DMS 273 (cell line): ENCODE data around the gene WNT8A.
"Not testable (repeated sequence)": the region's sequence is repeated elsewhere in the genome, so short reads cannot be mapped to it uniquely, and the experiment has no call there.

Experiments used
- DNase-seq: peaks from one replicate; lab custom pipeline; 2025; ENCODE audit not compliant: unreplicated experiment; lab: John Stamatoyannopoulos, UW

Gene WNT8A, protein sequence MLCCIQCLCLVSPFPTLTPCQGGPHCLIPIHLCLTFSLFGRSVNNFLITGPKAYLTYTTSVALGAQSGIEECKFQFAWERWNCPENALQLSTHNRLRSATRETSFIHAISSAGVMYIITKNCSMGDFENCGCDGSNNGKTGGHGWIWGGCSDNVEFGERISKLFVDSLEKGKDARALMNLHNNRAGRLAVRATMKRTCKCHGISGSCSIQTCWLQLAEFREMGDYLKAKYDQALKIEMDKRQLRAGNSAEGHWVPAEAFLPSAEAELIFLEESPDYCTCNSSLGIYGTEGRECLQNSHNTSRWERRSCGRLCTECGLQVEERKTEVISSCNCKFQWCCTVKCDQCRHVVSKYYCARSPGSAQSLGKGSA

DNA sequence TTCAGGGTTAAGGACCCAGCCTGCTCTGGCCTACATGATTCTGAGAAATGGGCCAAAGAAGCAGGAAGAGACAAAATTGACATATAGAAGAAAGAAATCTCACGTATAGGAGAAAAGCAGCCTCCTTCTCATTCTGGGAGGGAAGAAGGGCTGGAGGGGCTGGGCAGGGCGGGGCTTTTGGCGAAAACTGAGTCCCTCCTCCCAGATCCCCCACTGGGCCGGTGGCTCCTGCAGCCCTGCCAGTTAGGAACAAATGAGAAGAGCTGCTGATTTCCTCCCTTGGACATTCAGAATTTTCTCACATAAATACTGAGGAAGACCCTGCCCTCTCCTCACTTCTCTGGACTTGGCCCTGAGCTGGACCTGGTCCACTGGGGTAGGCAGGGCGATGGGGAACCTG is at the start of gene WNT8A:
TSS of gene WNT8A (plus strand) at position 332 of the 400 bp plus-strand sequence. CDS start 95 bp downstream, outside the sequence.
- DNase-seq, result no peak

DNA sequence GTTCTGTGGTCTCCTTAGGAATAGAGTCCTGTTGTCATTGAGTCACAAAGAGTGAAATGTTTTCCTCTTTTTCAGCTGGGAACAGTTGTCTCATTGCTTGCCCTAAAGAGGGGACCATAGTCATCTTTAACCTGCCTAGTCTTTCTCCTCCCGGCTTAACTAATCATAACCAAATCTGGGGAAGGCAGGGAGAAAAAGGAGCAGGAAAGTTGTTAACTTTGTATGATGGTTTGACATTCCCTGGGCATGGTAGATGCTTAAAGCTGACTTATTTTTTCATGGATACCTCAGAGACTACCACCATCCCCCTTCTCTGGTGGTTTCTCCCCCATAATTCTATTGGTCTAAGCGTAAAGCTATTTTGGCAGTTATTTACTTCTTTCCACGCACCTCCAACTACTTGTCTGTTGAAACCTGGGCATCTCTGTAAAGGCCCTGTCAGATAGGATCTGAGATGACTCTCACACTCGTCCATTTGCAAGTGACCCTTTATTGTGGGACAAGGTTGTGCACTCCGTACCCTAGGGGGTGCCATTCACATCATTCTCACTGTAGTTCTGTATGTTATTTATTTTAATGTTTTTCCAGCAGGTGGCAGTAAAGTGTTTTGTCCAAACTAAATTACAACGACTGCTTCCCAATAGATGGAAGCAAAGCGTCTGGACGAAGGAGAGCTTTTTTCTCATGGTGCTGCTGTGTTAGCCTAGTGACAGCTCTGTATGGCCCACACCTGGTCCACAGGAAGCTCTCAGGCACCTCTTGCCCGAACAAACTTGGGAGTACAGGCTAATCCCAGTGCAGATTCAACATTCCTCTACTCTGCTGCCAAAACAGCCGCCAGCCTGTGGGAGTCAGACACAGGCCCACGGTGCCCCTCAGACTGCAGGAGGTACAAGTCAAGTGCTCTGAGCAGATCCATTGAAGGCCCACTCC is 48.0 kb upstream of the WNT8A start:
- DNase-seq, result peak; percentile 94

DNA sequence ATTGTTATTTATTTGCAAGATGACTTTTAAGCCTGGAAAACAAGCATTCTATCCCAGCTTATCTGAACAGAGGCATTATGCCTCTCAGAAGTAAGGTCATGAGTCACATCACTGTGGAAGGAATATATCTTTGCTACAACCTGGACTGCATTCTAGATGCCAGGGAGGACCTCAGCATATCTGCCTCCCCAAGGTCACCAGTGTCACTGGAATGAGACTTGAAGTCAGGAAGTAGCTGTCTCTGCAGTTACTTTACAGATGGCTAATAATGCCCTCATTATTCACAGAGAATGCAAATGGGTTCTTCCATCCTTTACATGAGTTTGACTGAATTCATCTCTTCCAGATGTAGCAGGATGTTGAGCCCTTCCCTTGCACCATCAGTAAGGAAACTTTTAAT is 46.6 kb upstream of the WNT8A start:
- no peak for DNase-seq

DNA sequence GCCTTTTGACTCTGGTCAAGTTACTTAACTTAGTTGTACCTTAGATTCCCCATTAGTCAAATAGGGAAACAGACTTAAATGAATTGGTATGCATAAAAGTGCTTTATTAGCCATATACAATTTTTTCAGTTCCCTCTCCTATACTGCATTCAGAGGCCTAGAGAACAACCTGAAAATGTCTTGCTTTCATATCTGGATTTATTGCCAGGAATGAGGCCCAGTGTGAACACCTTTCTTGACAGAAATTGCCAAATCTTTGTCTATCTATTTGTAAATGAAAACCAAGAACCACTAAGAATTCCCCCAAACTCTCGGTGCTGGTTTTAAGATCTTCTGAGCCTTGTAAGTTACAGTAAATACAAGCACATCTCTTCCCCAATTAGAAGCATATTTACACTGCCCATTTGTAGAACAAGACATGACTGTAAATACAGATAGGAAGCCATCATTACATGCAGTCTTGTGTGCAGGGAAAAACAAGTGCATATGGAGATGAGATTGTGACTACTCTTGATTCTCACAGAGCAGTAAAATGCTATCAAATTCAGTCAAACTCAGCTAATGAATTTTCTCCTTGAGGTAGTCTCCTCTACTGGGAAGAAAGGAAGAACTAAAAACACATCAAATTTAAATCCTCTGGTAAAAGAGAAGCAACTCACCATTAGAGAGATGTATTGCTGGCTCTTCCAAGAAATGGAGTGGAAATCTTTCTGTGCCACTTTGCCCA is 45.8 kb upstream of the WNT8A start:
- DNase-seq, result no peak

DNA sequence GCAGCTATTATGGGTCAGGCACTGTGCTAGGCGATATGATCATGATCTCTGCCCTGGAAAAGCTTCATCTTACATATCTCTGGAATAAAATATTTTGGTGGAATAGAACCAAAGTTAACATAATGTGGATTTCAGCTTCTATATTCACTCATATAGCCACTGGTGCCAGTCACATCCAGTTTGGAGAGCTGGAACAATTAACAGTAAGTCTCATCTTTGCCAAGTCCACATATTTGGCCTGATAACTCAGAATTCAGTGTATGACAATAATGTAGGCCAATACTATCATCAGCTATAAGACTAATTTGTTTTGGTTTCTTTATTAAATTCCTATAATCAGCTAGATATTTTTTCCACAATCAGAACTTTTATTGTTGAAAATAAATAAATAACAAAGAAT is 45.0 kb upstream of the WNT8A start:
- DNase-seq, result no peak

DNA sequence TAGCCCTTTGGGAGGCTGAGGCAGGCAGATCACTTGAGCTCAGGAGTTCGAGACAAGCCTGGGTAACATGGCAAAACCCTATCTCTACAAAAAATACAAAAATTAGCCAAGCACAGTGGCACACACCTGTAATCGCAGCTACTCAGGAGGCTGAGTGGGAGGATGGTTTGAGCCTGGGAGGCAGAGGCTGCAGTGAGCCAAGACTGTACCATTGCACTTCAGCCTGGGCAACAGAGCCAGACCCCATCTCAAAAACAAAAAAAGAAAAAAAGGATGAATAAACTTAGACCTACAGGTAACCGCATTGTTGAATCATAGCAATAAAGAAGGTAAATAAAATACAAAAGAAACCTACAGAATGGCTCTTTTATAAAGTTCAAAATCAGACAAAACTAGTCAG is 38.5 kb upstream of the WNT8A start:
- DNase-seq, result not testable (repeated sequence)

DNA sequence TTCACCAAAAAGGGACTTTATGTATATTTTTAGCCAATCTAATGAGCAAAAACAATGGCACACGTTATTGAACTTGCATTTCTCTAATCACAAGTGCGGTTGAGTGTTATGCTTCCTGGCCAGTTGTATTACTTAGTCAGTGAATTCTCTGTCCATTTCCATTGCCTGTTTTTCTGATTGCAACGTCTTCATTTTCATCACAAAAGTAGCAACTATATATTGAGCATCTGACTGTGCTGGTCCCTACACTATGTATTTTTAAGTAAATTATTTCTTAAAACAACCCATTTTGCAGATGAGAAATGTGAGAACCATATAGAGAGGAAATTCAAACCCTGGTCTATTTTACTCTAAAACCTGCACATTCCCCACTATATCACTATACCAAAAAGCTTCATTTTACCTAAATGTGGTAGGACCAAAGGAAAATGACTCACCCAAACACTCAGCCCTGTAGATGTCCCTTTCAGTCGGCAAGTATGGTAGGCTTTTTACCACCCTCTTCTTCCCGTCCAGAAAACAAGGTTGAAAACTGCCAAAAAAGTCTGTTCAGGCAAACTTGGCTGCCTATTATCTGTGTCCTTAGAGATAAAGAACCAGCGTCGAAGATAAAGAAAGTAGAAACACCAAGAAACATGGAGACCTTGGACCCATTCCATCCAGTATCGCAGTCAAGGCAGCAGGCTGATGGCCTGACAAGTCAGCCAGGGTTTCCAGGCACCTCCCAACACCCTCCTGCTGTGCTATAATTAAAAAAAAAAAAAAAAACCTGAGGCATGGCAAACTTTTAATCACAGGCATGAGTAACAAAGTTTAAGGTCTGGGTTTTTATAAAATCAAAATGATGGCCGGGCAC is 32.2 kb upstream of the WNT8A start:
- no peak for DNase-seq

DNA sequence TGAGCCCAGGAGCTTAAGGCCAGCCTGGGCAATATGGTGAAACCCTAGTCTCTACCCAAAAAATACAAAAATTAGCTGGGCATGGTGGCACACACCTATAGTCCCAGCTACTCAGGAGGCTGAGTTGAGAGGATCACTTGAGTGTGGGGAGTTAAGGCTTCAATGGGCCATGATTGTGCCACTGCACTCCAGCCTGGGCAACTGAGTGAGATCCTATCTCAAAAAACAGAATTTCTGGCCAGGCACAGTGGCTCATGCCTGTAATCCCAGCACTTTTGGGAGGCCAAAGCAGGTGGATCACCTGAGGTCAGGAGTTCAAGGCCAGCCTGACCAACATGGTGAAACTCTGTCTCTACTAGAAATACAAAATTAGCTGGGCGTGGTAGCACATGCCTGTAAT is 31.1 kb upstream of the WNT8A start:
- DNase-seq, result not testable (repeated sequence)

DNA sequence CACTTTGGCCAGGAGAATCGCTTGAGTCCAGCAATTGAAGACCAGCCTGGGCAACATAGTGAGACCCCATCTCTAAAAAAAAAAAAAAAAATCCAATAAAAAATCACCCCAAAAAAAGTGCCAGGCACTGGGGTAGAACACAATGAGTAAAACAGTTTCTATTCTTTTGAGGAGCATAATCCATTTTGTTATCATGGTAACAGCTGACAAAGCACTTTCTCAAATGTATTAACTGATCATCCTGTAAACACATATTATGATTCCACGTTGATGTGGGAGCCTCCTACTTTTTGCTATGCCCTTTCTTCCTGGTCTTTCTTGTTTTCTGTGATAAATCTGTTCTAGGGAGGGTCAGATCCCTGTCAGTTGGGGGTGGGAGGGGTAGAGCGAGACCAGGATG is 30.3 kb upstream of the WNT8A start:
- no peak for DNase-seq

DNA sequence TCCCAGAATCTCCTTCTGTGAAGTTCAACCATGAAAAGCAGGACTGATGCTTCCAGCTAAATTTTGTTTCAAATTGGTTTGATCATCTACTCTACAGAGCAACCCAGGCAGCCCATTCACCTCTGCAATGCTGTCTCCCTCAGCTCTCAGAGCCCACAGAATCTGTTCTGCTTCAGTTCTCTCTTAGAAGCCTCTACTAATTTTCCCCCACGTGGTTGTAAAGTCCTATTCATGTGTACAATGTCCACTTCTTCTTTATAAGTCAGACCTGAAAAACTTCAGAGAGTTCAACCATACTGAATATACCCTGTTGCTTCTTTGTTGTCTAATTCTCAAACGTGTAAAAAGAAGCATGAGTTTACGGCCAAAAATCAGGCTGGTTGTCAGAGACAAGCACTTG is 29.6 kb upstream of the WNT8A start:
- no peak for DNase-seq

DNA sequence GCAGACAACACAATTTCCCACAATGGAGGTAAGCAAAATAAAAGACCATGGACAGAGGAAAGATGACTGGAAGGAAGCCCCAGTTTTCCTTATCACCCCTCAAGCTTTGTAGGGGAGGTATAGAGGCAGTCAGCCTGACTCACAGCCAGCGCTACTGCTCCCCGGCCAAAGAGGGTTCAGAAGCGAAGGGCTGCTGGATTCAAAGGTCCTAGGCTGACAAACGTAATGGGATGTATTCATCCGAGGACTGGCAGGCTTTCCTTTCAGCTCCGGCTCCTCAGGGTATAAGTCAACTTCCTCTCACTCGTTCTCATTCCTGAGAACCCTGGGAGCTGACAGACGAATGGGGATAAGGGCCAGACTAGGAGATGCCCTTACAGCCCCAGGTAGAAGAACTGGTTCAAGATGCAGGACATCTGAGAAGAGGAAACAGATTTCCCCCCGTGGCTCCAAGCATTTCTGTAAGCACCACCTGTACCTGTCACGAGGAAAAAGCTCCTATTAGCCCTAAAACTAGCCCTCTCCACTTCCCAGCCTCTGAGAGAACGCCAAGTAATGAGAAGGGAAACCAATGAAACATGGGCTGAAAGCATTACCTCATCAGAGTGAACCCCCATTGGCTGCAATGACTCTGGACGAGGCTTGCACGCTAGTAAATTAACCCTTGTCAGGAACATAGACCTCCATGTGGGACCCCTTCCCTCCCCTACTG is 28.8 kb upstream of the WNT8A start:
- no peak for DNase-seq

DNA sequence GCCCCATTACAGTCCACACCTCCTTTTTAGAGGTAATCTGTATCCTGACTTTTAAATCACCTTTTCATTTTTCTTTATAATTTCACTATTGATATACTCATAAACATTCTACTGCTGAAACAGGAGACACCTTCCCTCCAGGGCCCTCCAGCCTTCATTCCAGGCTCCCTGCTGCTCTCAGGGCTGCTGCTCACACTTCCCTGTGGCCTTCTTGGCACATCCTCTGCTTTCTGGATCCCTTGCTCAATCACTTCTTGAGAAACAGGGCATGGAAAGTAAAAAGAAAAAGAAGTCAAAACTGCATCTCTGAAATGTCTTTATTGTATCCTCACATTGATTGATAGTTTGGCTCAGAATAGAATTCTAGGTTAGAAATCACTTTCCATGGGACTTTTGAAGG is 19.3 kb upstream of the WNT8A start:
- DNase-seq, result no peak

DNA sequence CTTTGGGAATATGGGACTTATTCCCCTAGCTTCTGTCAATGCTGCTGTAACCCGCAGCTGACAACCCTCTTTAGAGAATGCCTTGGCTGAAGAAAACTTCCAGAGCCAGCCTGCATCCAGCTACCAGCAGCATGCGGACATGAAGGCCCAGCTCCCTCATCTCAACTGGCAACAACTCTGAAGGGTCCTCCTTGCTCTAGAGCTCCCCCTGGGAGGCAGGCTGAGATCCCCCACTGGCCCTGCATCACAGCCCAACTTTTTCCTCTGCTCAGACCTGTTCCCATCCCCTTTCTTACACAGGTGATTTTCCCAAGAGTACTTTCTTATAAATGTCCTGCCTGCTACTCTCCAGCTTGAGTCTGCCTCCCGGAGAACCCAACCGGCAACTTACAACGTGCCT is 18.7 kb upstream of the WNT8A start:
- DNase-seq, result peak; percentile 36

DNA sequence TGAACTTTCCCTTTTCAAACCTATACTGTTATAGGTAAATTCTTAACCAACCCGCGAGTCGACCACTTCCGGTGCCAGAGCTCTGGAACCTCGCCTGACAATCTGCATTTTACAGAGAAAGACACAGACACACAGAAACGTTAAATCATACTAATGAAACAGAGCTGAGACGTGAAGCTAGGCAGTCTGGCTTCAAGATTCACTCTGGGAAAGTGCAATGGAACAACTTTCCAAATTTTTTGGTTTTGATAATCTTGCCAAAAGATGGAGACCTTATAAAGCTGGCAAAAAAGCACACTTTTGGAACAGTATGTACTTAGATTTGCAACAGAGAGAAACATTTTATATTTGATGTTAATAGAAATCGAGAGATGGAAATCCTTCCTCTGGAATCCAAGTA is 15.9 kb upstream of the WNT8A start:
- DNase-seq, result no peak

DNA sequence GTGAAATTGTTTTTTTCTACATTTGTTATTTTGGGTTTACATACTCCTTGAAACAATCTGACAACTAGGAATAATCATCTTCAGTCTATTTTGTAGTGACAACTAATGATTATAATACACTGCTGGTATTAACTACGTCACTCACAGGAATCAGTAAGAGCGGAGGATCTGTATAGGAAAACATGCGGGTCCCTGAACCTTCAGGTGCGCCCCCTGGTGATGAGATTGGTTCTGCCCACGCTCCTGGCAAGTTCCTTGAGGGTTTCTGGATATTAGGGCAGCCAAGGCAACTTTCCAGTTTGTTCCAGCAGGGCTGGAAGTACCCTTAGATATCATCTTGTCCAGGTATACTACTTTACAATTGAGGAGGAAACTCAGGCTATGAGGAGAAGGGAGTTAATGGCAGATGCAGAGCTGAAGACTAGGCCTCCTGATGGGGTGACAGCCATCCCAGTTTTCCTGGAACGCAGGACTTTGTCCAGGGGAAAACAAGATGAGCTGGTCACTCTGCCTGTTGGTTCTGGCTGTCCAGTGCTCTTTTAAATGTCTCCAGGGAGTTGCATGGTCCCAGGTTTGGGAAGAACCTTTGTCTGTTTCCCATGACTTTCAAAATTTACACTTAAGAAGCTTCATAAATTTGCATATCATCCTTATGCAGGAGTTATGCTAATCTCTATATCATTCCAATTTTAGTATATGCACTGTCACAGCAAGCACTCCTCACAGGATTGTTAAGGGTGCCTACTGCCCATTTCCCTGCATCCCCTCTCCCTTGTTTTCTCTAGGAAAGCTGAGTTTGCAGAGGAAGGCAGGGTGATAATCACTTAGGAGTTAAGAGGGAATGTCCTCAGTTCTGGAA is 14.9 kb upstream of the WNT8A start:
- peak; percentile 89 for DNase-seq

DNA sequence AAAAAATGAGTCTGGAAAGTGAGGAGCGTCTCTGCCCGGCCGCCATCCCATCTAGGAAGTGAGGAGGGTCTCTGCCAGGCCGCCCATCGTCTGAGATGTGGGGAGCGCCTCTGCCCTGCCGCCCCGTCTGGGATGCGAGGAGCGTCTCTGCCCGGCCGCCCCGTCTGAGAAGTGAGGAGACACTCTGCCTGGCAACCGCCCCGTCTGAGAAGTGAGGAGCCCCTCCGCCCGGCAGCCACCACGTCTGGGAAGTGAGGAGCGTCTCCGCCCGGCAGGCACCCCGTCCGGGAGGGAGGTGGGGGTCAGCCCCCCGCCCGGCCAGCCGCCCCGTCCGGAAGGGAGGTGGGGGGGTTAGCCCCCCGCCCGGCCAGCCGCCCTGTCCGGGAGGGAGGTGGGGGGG is 13.8 kb upstream of the WNT8A start:
- DNase-seq, result not testable (repeated sequence)

DNA sequence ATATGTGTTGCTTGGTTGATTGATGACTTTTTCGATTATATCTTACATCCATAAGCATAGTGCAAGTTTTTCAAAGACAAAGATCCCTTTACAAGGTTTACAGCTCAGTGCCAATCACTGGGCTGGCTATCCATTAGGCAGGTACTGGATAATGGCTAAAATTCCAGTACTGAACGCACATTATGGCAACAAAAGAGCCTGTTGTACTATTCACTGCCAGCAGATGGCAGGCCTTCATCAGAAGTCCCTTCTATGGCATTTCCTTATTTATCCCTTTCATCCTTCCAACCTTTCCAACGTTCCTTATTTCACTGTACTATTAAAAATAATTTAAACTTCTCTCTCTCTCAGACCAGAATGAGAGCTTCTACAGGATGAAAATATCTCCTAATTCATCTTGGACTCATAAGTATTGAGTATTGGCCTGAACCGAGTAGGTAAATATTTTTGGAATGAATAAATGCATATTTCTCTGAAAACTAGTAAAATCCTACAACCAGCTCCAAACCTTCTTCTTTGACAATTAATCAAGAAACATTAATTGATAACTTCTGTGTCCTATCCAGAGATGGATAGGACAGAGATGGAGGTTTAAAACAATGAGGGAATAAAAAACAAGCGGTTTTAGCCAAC is 6.7 kb upstream of the WNT8A start:
- DNase-seq, result peak; percentile 80

DNA sequence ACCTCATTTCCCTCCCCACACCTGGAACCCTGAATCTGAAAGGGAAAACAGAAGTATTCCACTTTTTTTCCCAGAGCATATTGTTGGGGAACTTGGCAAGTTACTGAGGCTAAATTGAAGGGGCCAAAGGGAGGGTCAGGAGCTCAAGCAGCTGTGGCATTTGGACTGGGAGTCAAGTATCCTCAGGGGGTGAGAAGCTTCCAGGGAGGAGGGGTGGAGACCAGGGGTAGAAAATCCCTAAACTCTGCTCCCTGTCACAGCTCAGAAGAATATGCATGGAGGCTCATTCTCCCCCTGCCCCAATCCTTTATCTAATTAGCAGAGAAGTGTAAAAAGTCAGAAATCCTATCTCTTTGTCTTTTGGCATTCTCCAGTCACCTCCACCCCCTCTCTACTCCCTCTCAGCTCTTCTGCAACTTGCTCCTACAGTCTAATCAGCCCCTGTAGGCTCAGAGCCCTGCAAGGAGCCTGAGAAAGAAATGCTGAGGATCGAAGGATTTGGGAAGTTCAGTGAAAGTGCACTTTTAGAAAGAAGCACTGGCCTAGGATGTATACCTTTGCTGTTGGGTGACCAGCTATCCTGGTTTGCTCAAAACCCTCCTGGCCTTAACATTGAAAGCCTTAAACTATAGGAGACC is 5.7 kb upstream of the WNT8A start:
- no peak for DNase-seq
